HEK293 (cell line): ENCODE results near the gene TMEM87B.
"Not testable (repeated sequence)": the region's sequence is repeated elsewhere in the genome, so short reads cannot be mapped to it uniquely, and the experiment has no call there.

Source experiments
- CTCF ChIA-PET: fragments of 350-600 bp; formaldehyde crosslinking; extraction: SDS; loops from one replicate; lab custom pipeline; 2021; ENCODE audit warnings: antibody characterized with exemption; lab: Yijun Ruan, JAX
- POLR2A ChIA-PET: fragments of 300-600 bp; formaldehyde crosslinking; extraction: SDS; loops from one replicate; lab custom pipeline; 2020; ENCODE audit warnings: antibody characterized with exemption, inconsistent platforms; lab: Yijun Ruan, JAX
- H3K27ac ChIP-seq: fragments of 200-500 bp; sonication (Bioruptor generic); 2 replicates; pipeline ENCODE4 v1.5.1; 2014; ENCODE audit warnings: low read depth, low read length, control low read depth, inconsistent platforms; ENCODE audit errors: extremely low read depth
- H3K36me3 ChIP-seq, 2 experiments: fragments of 200-500 bp in 1 of 2; sonication (Bioruptor generic) in 1 of 2; 1 replicate in 1 of 2; 2 replicates in 1 of 2; pipeline ENCODE4 v1.5.1; 2014 to 2017; ENCODE audit warnings: inconsistent platforms in 2 of 2, low read length in 2 of 2; ENCODE audit not compliant: control insufficient read depth in 2 of 2, insufficient read depth in 1 of 2
- H3K4me1 ChIP-seq: fragments of 200-500 bp; sonication (Bioruptor generic); 2 replicates; pipeline ENCODE4 v1.5.1; 2014; ENCODE audit warnings: mild to moderate bottlenecking, low read length, inconsistent platforms; ENCODE audit not compliant: control insufficient read depth, insufficient read depth
- H3K4me3 ChIP-seq: 2 replicates; pipeline ENCODE4 v1.5.1; 2011; ENCODE audit warnings: low read depth, mild to moderate bottlenecking, control low read depth, low read length, moderate library complexity
- H3K9me3 ChIP-seq: fragments of 200-500 bp; sonication (Bioruptor generic); 2 replicates; pipeline ENCODE4 v1.5.1; 2014; ENCODE audit warnings: low read depth, low read length, inconsistent platforms; ENCODE audit not compliant: control insufficient read depth, insufficient read depth
- ZBTB7A ChIP-seq: fragments of 450-650 bp; formaldehyde crosslinking; IDR thresholded peaks from 2 replicates; pipeline ENCODE4 v1.5.1; 2016; ENCODE audit warnings: low read depth, missing biosample characterization, missing genetic modification characterization
- ZBTB8A ChIP-seq: fragments of 450-650 bp; formaldehyde crosslinking; IDR thresholded peaks from 2 replicates; pipeline ENCODE4 v1.5.1; 2016; ENCODE audit warnings: missing biosample characterization, missing genetic modification characterization
- ZNF121 ChIP-seq: fragments of 450-650 bp; formaldehyde crosslinking; IDR thresholded peaks from 2 replicates; pipeline ENCODE4 v1.5.1; 2016; ENCODE audit warnings: missing biosample characterization, missing genetic modification characterization
- ZNF24 ChIP-seq: fragments of 450-650 bp; formaldehyde crosslinking; IDR thresholded peaks from 2 replicates; pipeline ENCODE4 v1.5.1; 2016; ENCODE audit warnings: missing biosample characterization, missing genetic modification characterization
- ZNF354C ChIP-seq: fragments of 450-650 bp; formaldehyde crosslinking; IDR thresholded peaks from 2 replicates; pipeline ENCODE4 v1.5.1; 2016; ENCODE audit warnings: missing biosample characterization, missing genetic modification characterization, low read depth, borderline replicate concordance
- ZNF48 ChIP-seq: fragments of 450-650 bp; formaldehyde crosslinking; IDR thresholded peaks from 2 replicates; pipeline ENCODE4 v1.5.1; 2016; ENCODE audit warnings: missing biosample characterization, missing genetic modification characterization
- ZNF624 ChIP-seq: fragments of 450-650 bp; formaldehyde crosslinking; IDR thresholded peaks from 2 replicates; pipeline ENCODE4 v1.5.1; 2017; ENCODE audit warnings: missing biosample characterization, missing genetic modification characterization
- ZNF626 ChIP-seq: fragments of 450-650 bp; sonication (Bioruptor Pico); formaldehyde crosslinking; IDR thresholded peaks from 2 replicates; pipeline ENCODE4 v1.5.1; 2018; ENCODE audit warnings: missing biosample characterization, missing genetic modification characterization, inconsistent platforms
- ZNF792 ChIP-seq: fragments of 450-650 bp; formaldehyde crosslinking; IDR thresholded peaks from 2 replicates; pipeline ENCODE4 v1.5.1; 2016; ENCODE audit warnings: missing biosample characterization, missing genetic modification characterization
- ZSCAN23 ChIP-seq: fragments of 450-650 bp; formaldehyde crosslinking; IDR thresholded peaks from 2 replicates; pipeline ENCODE4 v1.5.1; 2016; ENCODE audit warnings: missing biosample characterization, missing genetic modification characterization
- TF ChIP-seq, protein P1 (sequence below): fragments of 450-650 bp; formaldehyde crosslinking; IDR thresholded peaks from 2 replicates; pipeline ENCODE4 v1.5.1; 2016; ENCODE audit warnings: missing biosample characterization, missing genetic modification characterization
- TF ChIP-seq, protein P2 (sequence below): fragments of 450-650 bp; formaldehyde crosslinking; IDR thresholded peaks from 2 replicates; pipeline ENCODE4 v1.5.1; 2016; ENCODE audit warnings: missing biosample characterization, missing genetic modification characterization
- TF ChIP-seq, protein P3 (sequence below): fragments of 450-650 bp; formaldehyde crosslinking; IDR thresholded peaks from 2 replicates; pipeline ENCODE4 v1.5.1; 2017; ENCODE audit warnings: missing biosample characterization, missing genetic modification characterization

Gene TMEM87B

DNA sequence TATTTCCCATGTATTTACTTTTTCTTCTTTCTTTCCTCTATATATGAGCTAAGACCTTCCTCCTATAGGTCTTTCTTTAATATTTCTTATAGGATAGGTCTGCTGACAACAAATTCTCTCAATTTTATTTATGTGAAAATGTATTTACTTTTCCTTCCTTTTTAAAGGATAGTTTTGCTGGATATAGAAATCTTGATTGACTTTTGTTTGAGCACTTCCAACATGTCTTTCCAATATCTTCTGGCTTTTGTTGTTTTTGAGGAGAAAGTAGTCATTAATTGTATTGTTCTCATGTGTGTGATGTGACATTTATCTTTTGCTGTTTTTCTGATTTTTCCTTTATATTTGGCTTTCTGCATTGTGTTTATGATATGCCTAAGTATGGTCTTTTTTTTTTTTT lies 54.2 kb downstream of the TMEM87B start:
- H3K36me3 ChIP-seq, result peaks cover 0 to 16% of the 10 kb centered on the region in 2 experiments; a peak in 1 of 3 replicates
- H3K9me3 ChIP-seq, result no peaks in the 10 kb centered on the region
- TF ChIP-seq ZBTB7A, result no peak
- TF ChIP-seq, protein P1, sequence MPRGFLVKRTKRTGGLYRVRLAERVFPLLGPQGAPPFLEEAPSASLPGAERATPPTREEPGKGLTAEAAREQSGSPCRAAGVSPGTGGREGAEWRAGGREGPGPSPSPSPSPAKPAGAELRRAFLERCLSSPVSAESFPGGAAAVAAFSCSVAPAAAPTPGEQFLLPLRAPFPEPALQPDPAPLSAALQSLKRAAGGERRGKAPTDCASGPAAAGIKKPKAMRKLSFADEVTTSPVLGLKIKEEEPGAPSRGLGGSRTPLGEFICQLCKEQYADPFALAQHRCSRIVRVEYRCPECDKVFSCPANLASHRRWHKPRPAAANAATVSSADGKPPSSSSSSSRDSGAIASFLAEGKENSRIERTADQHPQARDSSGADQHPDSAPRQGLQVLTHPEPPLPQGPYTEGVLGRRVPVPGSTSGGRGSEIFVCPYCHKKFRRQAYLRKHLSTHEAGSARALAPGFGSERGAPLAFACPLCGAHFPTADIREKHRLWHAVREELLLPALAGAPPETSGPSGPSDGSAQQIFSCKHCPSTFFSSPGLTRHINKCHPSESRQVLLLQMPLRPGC (tag by site-specific recombination), result no peak
- POLR2A ChIA-PET, result interaction anchor here (0.6 kb wide), 1 partner anchor 762 kb away, joined by 3 read pairs; no protein-coding TSS in a partner anchor
- CTCF ChIA-PET, result interaction anchor here (1.5 kb wide), 1 partner anchor 12 kb away, joined by 4 read pairs; no protein-coding TSS in a partner anchor
- H3K4me3 ChIP-seq, result no peak overlapping the region
- H3K27ac ChIP-seq, result no peak overlapping the region
- no peaks in the 10 kb centered on the region for H3K4me1 ChIP-seq

DNA sequence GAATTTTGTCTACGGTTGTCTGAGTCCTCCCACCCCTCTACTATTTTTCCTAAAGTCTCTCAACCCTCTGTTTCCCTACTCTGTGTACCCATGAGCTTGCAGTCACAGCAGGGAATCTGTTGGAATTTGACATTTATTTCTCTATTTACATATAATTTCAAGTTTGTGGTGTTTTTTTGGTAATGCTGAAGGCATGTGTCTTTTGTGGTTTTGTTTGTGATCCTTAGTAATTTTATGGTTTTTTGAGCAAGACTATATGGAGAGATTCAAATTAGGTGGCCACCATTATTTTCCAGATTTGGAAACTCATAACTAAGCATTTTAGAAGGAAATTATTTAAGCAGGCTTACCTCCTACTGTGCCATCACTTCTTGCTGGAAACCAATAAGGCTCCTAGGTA lies 55.9 kb downstream of the TMEM87B start:
- H3K4me3 ChIP-seq, result no peak overlapping the region
- TF ChIP-seq, protein P2, sequence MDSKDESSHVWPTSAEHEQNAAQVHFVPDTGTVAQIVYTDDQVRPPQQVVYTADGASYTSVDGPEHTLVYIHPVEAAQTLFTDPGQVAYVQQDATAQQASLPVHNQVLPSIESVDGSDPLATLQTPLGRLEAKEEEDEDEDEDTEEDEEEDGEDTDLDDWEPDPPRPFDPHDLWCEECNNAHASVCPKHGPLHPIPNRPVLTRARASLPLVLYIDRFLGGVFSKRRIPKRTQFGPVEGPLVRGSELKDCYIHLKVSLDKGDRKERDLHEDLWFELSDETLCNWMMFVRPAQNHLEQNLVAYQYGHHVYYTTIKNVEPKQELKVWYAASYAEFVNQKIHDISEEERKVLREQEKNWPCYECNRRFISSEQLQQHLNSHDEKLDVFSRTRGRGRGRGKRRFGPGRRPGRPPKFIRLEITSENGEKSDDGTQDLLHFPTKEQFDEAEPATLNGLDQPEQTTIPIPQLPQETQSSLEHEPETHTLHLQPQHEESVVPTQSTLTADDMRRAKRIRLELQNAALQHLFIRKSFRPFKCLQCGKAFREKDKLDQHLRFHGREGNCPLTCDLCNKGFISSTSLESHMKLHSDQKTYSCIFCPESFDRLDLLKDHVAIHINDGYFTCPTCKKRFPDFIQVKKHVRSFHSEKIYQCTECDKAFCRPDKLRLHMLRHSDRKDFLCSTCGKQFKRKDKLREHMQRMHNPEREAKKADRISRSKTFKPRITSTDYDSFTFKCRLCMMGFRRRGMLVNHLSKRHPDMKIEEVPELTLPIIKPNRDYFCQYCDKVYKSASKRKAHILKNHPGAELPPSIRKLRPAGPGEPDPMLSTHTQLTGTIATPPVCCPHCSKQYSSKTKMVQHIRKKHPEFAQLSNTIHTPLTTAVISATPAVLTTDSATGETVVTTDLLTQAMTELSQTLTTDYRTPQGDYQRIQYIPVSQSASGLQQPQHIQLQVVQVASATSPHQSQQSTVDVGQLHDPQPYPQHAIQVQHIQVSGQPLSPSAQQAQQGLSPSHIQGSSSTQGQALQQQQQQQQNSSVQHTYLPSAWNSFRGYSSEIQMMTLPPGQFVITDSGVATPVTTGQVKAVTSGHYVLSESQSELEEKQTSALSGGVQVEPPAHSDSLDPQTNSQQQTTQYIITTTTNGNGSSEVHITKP (tag by site-specific recombination), result no peak
- TF ChIP-seq ZNF626 (no peak), ZSCAN23 (tag by site-specific recombination) (no peak), ZBTB8A (tag by site-specific recombination) (no peak), ZNF792 (no peak), ZNF24 (tag by site-specific recombination) (no peak), ZNF121 (tag by site-specific recombination) (no peak), ZNF48 (tag by site-specific recombination) (no peak), ZNF624 (tag by site-specific recombination) (no peak), ZNF354C (tag by site-specific recombination) (no peak)
- TF ChIP-seq, protein P3, sequence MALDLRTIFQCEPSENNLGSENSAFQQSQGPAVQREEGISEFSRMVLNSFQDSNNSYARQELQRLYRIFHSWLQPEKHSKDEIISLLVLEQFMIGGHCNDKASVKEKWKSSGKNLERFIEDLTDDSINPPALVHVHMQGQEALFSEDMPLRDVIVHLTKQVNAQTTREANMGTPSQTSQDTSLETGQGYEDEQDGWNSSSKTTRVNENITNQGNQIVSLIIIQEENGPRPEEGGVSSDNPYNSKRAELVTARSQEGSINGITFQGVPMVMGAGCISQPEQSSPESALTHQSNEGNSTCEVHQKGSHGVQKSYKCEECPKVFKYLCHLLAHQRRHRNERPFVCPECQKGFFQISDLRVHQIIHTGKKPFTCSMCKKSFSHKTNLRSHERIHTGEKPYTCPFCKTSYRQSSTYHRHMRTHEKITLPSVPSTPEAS (tag by site-specific recombination), result no peak
- TF ChIP-seq, all 188 proteins: peak for 0
- no peak overlapping the region for H3K27ac ChIP-seq
- H3K9me3 ChIP-seq, result no peaks in the 10 kb centered on the region
- POLR2A ChIA-PET, result no interaction called here
- peaks cover 0 to 16% of the 10 kb centered on the region in 2 experiments; a peak in 1 of 3 replicates for H3K36me3 ChIP-seq
- CTCF ChIA-PET, result interaction anchor here (1.0 kb wide), 1 partner anchor 11 kb away, joined by 6 read pairs; no protein-coding TSS in a partner anchor
- no peaks in the 10 kb centered on the region for H3K4me1 ChIP-seq

DNA sequence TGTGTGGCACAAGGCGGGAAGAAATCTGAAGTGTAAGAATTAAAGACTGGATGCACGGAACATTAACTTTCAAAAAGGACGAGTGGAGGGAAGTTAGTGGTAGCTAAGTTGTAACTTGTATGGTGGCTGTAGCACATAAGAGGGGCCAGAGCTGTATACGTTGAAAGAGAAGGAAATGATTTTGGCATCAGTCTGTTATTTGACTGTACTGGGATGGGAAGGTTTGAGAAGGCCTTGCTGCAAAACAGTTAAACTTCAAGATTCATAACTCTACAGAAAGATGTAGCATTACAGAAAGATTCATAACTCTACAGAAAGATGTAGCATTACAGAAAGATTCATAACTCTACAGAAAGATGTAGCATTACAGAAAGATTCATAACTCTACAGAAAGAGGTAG lies 58.3 kb downstream of the TMEM87B start:
- H3K4me3 ChIP-seq, H3K27ac ChIP-seq, H3K9me3 ChIP-seq, POLR2A ChIA-PET, H3K4me1 ChIP-seq: not testable (repeated sequence)
- CTCF ChIA-PET, result interaction anchor here (1.2 kb wide), 1 partner anchor 8 kb away, joined by 6 read pairs; no protein-coding TSS in a partner anchor
- peaks cover 0 to 11% of the 10 kb centered on the region in 2 experiments; a peak in 1 of 3 replicates for H3K36me3 ChIP-seq
